Breast epithelium (tissue), 4 donors: Measurements from ENCODE around the gene MCOLN2. TPM values are rescaled to one million over a fixed set of nuclear protein-coding genes. Genes with fewer than 3 reads are reported as not detected.

ENCODE experiments used
- DNase-seq, 2 donors: peaks; one replicate each; pipeline ENCODE4 v3.0.0-alpha.2; 2019; ENCODE audit warnings: low spot score in 2 of 2
- H3K27ac ChIP-seq, 2 donors: fragments of 200-600 bp; sonication (generic) in 1 of 2; one replicate each; pipeline ENCODE4 v1.5.1; 2016 to 2019; ENCODE audit warnings: mild to moderate bottlenecking in 1 of 2
- H3K27me3 ChIP-seq, 2 donors: fragments of 200-600 bp; sonication (generic) in 1 of 2; one replicate each; pipeline versions ENCODE4 v1.5.1 to v1.6.0; 2017 to 2019; ENCODE audit warnings: control low read depth in 1 of 2, mild to moderate bottlenecking in 1 of 2
- H3K36me3 ChIP-seq: fragments of 200-600 bp; one replicate; pipeline ENCODE4 v1.5.1; 2019
- H3K4me1 ChIP-seq, 2 donors: fragments of 200-600 bp; sonication (generic); one replicate each; pipeline ENCODE4 v1.5.1; 2016 to 2019; ENCODE audit warnings: control low read depth in 1 of 2
- H3K4me3 ChIP-seq, 3 donors: fragments of 200-600 bp; sonication (generic); 1 replicate in 2 of 3; 2 replicates in 1 of 3; pipeline ENCODE4 v1.5.1; 2016 to 2019; ENCODE audit warnings: mild to moderate bottlenecking in 3 of 3, moderate library complexity in 2 of 3
- H3K9me3 ChIP-seq, 2 donors: fragments of 200-600 bp; sonication (generic) in 1 of 2; one replicate each; pipeline ENCODE4 v1.5.1; 2016 to 2019; ENCODE audit warnings: control low read depth in 1 of 2
- CTCF ChIP-seq, 3 donors: fragments of 450-650 bp; IDR thresholded peaks; one replicate each; pipeline ENCODE4 v1.5.1; 2016 to 2017; ENCODE audit warnings: antibody characterized with exemption in 3 of 3, mild to moderate bottlenecking in 3 of 3, moderate library complexity in 3 of 3
- POLR2A ChIP-seq: fragments of 450-650 bp; IDR thresholded peaks from one replicate; pipeline ENCODE4 v1.6.1; 2016; ENCODE audit warnings: antibody characterized with exemption, mild to moderate bottlenecking, moderate library complexity
- POLR2AphosphoS5 ChIP-seq, 3 donors: sonication (generic); formaldehyde crosslinking; IDR thresholded peaks; one replicate each; pipeline ENCODE4 v1.6.1; 2017; ENCODE audit warnings: antibody characterized with exemption in 3 of 3
- intact Hi-C: fragments of 100-400 bp; cut with DNase I; formaldehyde crosslinking; loops from one replicate; pipeline ENCODE4 v1.15.1; 2023; ENCODE audit warnings: low total_unique reads
- total RNA-seq, 3 donors: library from RNA; depleted of rRNA; stranded (reverse); fragments of >200 nt; gene quantifications; one replicate each; pipeline ENCODE4 v1.1.0, GENCODE V29; 2016

Gene MCOLN2
- total RNA-seq, 3 donors from 2014 or later: 0.33 to 3.8 (median 1.6) TPM

GRCh38 chr1:84971957-84972356 lies 25.0 kb downstream of the MCOLN2 start:
- no peak for DNase-seq
- intact Hi-C loops: no loop called here
- Histone ChIP-seq H3K4me1 (no peaks in the 10 kb centered on the region), H3K27me3 (no peaks in the 10 kb centered on the region), H3K4me3 (no peak overlapping the region), H3K27ac (no peak overlapping the region), H3K36me3 (no peaks in the 10 kb centered on the region), H3K9me3 (no peaks in the 10 kb centered on the region)
- TF ChIP-seq CTCF (IDR thresholded peaks at IDR 0.05) (no peak), POLR2A (no peak), POLR2AphosphoS5 (IDR thresholded peaks at IDR 0.05) (no peak)

- Histone ChIP-seq H3K36me3 (no peaks in the 10 kb centered on the region), H3K27ac (no peak overlapping the region), H3K4me1 (no peaks in the 10 kb centered on the region), H3K4me3 (no peak overlapping the region), H3K27me3 (no peaks in the 10 kb centered on the region), H3K9me3 (no peaks in the 10 kb centered on the region)
- TF ChIP-seq CTCF (IDR thresholded peaks at IDR 0.05): no peak
- TF ChIP-seq POLR2A: no peak
- no peak for TF ChIP-seq POLR2AphosphoS5 (IDR thresholded peaks at IDR 0.05)
- DNase-seq: no peak
- intact Hi-C loops: no loop called here
These were observed 27.2 kb downstream of the MCOLN2 start for GRCh38 chr1:84969489-84970250.

- Histone ChIP-seq H3K36me3 (no peaks in the 10 kb centered on the region), H3K4me1 (no peaks in the 10 kb centered on the region), H3K27ac (no peak overlapping the region), H3K4me3 (no peak overlapping the region), H3K27me3 (no peaks in the 10 kb centered on the region), H3K9me3 (no peaks in the 10 kb centered on the region)
- TF ChIP-seq CTCF (IDR thresholded peaks at IDR 0.05): no peak
- TF ChIP-seq POLR2AphosphoS5 (IDR thresholded peaks at IDR 0.05): no peak
- TF ChIP-seq POLR2A: no peak
- intact Hi-C loops: no loop called here
- no peak for DNase-seq
These were observed 28.0 kb downstream of the MCOLN2 start for GRCh38 chr1:84968865-84969264.

DNA sequence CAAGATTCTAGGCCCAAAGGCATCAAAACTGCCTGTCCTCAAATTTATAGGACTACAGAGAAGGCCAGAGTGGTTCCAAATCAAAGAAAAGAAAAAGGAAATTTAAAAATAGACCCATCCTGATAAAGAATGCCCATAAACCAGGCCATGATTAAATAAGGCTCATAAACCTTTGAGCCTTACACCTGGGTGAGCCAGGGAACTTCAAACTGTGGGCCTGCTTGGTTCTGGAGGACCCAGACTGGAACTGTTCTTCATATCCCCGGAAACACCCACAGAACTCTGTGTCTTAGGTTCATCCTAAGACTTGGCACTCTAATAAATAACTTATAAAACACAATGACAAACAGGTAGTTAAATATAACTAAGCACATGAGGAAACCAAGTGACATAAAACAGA lies 28.8 kb downstream of the MCOLN2 start:
- Histone ChIP-seq H3K27ac (no peak overlapping the region), H3K9me3 (no peaks in the 10 kb centered on the region), H3K4me3 (no peak overlapping the region), H3K36me3 (no peaks in the 10 kb centered on the region), H3K4me1 (no peaks in the 10 kb centered on the region), H3K27me3 (no peaks in the 10 kb centered on the region)
- DNase-seq: no peak
- intact Hi-C loops: no loop called here
- TF ChIP-seq CTCF (IDR thresholded peaks at IDR 0.05): no peak
- no peak for TF ChIP-seq POLR2A
- no peak for TF ChIP-seq POLR2AphosphoS5 (IDR thresholded peaks at IDR 0.05)

DNA sequence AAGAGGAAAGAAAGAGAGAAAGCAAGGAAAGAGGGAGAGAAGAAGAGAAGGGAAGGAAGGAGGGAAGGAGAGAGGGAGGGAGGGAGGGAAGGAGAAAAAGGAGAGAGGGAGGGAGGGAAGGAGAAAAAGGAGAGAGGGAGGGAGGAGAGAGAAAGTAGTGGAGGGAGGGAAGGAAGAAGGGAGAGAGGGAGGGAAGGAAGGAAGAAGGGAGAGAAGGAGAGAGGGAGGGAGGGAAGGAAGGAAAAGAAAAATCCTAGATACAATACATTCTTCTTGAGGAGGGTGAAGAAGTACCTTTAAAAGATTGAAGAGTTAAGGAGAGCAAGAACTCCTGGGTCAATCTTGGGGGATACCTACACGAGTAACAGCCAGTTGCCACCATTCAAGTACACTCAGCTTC lies 29.2 kb downstream of the MCOLN2 start:
- TF ChIP-seq CTCF (IDR thresholded peaks at IDR 0.05) (no peak), POLR2AphosphoS5 (IDR thresholded peaks at IDR 0.05) (no peak), POLR2A (no peak)
- H3K4me3 ChIP-seq: no peak overlapping the region
- H3K27ac ChIP-seq: no peak overlapping the region
- H3K36me3 ChIP-seq: no peaks in the 10 kb centered on the region
- no peaks in the 10 kb centered on the region for H3K27me3 ChIP-seq
- DNase-seq: no peak
- H3K9me3 ChIP-seq: no peaks in the 10 kb centered on the region
- H3K4me1 ChIP-seq: no peaks in the 10 kb centered on the region
- intact Hi-C loops: no loop called here
